HL-60 (cell line): ENCODE measurements around the gene ASPSCR1.

ENCODE experiments used
- DNase-seq, 2 experiments: peaks; one replicate each; pipeline ENCODE4 v3.0.0-alpha.2; 2010 to 2020; ENCODE audit warnings: low read depth in 1 of 2, low spot score in 1 of 2
- H3K27ac ChIP-seq: fragments of 250-450 bp; sonication (Bioruptor Pico); replicated peaks from 2 replicates; pipeline ENCODE4 v1.5.1; 2020; ENCODE audit warnings: mild to moderate bottlenecking, moderate library complexity
- H3K27me3 ChIP-seq: fragments of 250-450 bp; sonication (Bioruptor Pico); 2 replicates; pipeline ENCODE4 v1.5.1; 2021; ENCODE audit warnings: mild to moderate bottlenecking, moderate library complexity; ENCODE audit not compliant: insufficient read depth, poor library complexity, severe bottlenecking
- H3K4me3 ChIP-seq: replicated peaks from 2 replicates; pipeline ENCODE4 v1.5.1; 2011; ENCODE audit warnings: mild to moderate bottlenecking, control low read depth, low read length; ENCODE audit not compliant: insufficient read depth
- CTCF ChIP-seq: IDR thresholded peaks from one replicate; pipeline ENCODE4 v1.5.1; 2011; ENCODE audit warnings: low read length, control low read depth, inconsistent platforms; ENCODE audit not compliant: insufficient read depth
- GABPA ChIP-seq: IDR thresholded peaks from 2 replicates; pipeline ENCODE4 v1.6.1; 2012; ENCODE audit warnings: low read depth
- POLR2AphosphoS5 ChIP-seq: IDR thresholded peaks from 2 replicates; pipeline ENCODE4 v1.6.1; 2012; ENCODE audit warnings: low read depth
- REST ChIP-seq: IDR thresholded peaks from 2 replicates; pipeline ENCODE4 v1.6.1; 2012; ENCODE audit warnings: low read depth; ENCODE audit not compliant: insufficient replicate concordance
- SPI1 ChIP-seq: IDR thresholded peaks from 2 replicates; pipeline ENCODE4 v1.6.1; 2012; ENCODE audit warnings: low read depth, mild to moderate bottlenecking, borderline replicate concordance

The ASPSCR1 gene

GRCh38 chr17:82012261-82012639 is 34.8 kb downstream of the ASPSCR1 start:
- no peak overlapping the region for H3K4me3 ChIP-seq
- TF ChIP-seq SPI1 (no peak), REST (no peak), GABPA (no peak), POLR2AphosphoS5 (no peak), CTCF (no peak)
- H3K27me3 ChIP-seq, result no peaks in the 10 kb centered on the region
- no peak overlapping the region for H3K27ac ChIP-seq
- no peak for DNase-seq

- no peak for TF ChIP-seq POLR2AphosphoS5
- TF ChIP-seq CTCF, result no peak
- no peak overlapping the region for H3K4me3 ChIP-seq
- DNase-seq, result no peak
- no peak overlapping the region for H3K27ac ChIP-seq
- H3K27me3 ChIP-seq, result no peaks in the 10 kb centered on the region
Observed at GRCh38 chr17:82012640-82013295, 35.3 kb downstream of the ASPSCR1 start.

- no peak overlapping the region for H3K27ac ChIP-seq
- TF ChIP-seq SPI1, result no peak
- no peaks in the 10 kb centered on the region for H3K27me3 ChIP-seq
- no peak overlapping the region for H3K4me3 ChIP-seq
- DNase-seq, result no peak
Observed at GRCh38 chr17:82013341-82013740, 35.9 kb downstream of the ASPSCR1 start.

GRCh38 chr17:82013772-82014321 is 36.4 kb downstream of the ASPSCR1 start:
- Histone ChIP-seq H3K4me3 (no peak overlapping the region), H3K27ac (no peak overlapping the region), H3K27me3 (no peaks in the 10 kb centered on the region)
- TF ChIP-seq CTCF (no peak), SPI1 (no peak), POLR2AphosphoS5 (no peak), GABPA (no peak), REST (no peak)
- no peak for DNase-seq
